HuH-7 (cell line): ENCODE results near the gene CAPRIN1.

Source experiments
- DNase-seq: peaks from one replicate; pipeline ENCODE4 v3.0.0; 2011; ENCODE audit warnings: low spot score

The CAPRIN1 gene

DNA sequence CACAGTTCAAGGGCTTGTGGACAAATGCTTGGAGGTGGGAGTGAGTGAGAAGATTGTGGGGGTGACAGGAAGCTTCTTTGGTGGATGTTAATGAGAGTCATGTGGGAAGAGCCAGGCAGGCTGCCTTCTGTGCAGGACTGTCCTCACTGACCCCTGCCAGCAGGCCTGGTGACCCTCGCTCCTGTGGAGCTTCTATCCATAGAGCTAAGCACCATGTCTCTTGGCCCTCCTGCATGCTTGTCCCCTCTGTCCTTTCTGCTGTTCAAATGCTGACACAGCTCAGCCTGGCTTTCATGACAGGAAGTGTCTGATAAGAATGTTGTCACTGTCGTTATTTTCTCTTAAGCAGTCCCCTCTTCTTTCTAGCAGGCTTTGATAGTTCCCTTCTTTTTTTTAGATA lies 91.5 kb downstream of the CAPRIN1 start:
- no peak for DNase-seq

DNA sequence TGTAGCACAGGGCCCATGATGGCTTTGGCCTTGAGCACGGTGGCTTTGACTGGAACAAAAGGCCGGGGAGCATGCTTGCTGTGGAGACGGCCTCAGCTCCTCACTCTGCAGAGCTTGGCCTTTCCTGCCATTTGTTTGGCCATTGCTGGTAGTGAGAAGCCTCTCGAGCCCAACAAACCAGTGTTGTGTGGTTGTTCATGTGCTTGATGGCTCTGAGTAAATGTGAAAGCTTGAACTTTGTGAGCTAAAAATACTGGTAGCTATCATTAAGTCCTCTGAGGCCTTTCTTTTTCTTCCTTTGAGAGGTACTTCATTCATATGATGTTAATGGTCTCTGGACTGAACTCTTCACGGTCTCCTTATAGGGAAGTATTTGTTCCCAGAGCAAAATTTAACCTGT lies 93.5 kb downstream of the CAPRIN1 start:
- no peak for DNase-seq

DNA sequence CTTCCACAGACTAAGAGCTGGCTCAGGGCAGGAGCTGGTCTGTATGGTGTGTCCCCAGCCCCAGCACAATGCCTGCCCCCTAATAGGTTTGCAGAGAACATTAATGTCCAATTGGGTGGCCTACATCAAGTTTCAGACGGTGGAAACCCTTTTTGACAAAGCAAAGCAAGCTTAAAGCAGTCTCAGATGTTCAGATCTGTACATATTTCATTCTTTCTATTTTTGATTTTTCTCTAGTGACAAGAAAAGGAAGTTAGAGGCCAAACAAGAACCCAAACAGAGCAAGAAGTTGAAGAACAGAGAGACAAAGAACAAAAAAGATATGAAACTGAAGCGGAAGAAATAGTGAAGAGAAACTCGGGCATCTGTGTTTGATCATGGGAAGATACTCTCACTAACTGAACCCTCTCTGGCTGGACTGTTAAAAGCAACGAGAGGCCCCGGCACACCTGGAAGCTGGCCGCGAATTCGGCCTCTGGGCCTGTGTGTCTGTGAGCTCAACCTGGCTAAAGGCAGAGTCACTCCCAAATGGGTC lies 94.4 kb downstream of the CAPRIN1 start:
- no peak for DNase-seq

DNA sequence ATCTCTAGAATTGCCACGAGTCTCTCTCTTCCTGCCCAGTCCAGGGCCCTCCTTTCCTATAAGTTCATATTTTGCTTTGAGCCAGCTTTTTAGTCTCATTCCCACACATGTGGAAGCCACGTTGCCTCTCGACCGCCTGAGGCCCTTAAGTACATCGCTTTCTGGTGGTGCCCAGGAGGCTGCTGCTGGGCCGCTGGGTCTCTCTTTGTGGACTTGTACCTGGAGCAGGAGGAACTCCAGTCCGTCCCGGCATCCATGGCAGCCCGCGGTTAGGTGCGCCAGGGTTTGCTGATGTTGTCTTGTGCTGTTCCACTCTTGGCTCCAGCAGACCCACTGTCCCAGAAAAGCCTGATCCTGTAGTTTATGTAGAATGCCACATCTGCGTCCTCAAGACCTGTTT lies 94.9 kb downstream of the CAPRIN1 start:
- DNase-seq: no peak

DNA sequence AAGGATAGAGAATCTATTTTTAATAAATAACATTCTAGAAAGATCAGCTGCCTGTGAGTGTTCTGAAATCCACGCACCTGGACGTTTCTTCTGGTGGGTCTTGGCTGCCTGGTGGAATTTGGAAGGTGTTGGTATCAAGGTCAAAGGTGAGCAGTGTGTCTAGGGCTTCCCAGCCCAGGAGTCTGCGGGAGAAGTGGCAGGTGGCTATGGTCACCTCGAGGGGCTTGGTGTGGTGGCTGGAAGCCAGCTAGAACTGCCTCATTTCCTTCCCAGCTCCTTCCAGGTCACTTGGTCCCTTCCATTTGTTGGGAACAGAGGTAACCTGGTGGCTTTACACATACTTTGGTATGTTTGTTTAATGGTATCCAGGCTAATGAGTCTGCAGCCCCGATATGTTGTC lies 95.3 kb downstream of the CAPRIN1 start:
- no peak for DNase-seq

DNA sequence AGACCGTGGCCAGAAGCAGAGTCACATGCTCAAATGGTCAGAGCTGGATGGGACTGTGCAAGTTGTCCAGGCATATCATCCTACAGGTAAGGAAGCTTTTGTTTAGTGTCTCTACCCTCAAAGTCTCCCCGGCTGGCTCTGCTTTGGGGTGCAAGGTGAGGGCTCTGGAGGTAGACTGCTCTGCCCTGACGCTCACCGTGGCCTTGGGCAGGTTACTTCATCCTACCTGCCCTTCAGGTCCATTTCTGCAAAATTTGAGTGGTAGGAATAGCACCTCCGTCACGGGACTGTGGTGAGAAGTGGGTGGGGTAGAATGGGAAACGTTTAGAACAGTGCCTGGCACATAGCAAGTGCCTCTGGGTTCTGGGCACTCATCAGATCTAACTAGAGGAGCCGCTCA lies 96.0 kb downstream of the CAPRIN1 start:
- DNase-seq: no peak

DNA sequence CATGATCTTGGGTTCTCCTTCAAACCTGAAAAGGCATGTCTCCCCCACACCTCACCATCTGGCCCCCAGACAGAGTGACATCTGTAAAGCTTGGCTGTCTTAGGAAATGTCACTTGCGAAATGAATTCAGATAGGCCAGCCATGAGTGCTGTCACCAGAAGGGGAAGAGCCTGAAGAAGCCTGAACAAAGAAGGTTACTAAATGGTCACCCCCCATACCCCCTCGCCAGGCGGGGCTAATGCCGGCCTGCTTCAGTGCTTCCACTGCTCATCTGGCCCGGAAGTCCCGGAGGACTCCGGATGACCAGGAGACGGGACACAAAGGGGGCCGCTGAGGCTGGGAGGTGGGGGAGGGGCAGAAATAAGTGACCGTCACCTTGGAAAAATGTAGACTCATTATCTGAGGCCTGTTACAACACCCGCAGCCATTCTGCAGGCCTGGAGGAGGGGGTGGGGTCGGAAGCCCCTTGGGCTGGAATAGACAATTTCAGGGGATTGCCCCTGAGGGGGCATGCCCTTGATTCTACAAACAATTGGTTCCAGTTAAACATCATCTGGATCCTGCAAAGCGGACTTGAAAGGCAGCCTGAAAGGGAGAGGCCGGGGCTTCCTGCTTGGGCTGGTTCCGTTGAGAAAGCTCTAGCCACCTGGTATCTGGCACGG lies 97.1 kb downstream of the CAPRIN1 start:
- no peak for DNase-seq

DNA sequence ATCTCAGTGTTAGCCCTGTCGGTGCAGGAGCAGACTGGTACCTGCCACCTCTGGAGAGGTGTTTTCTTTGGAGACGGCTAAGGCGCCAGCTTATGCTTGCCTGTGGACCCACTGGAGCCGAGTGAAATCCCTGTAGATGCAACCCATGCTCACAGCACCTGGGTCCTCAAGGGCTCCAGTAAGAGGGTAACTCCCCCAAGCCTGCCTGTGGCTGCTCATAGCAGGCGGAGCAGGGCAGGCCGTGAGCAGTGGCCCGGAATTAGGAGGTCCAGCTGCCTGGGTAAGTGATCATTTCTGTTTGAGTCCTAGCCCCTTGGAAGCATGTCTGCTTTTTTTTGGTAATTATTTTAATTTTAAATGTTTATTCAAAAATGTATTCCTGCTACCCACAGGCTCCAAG lies 97.7 kb downstream of the CAPRIN1 start:
- DNase-seq: no peak

DNA sequence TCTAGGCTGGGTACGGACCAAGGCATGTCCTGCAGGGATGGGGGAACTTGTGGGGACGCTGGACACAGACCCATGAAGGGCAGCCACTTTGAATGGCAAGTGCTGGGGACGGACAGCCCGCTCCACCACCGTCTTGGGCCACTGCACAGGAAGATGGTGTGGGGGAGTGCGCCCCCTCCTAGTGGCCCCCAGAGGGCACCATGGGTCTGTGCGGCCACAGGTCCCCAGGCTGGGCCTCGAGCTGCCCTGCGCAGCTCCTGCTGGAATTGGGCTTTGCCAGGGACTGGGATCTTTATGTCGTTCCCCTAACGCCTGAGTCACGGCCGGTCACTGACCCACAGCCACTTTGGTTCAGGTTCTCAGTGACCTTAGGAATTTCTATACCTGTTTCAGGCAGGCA lies 98.3 kb downstream of the CAPRIN1 start:
- no peak for DNase-seq

DNA sequence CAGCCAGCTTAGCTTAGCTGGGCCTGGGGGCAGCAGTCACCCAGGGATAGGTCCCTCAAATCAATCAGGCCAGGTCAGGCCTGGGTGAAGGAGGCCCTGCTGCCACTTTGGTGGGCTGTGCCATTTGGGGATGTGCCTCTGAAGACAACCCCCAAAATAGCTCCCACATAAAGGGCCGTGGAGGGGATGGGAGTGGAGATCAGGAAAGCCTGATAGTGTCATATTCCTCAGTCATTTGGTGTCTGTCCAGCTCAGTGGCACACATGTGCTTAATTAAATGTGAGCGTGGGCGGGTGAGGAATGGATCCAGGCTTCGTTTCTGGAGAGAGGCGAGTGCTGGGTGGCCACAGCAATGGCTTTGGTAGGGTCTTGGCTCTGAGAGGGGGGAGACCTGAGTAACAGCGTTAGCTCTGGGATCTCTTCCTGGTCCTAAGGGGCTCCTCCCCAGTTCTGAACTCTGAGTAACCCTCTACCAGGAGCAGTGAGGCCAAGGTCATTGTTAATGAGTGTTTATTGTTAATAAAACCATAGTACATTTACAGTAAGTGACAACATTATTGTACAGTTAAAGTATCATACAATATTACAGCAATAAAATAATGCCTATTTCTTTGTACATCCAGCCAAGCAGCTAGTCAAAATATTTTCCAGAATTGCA lies 99.1 kb downstream of the CAPRIN1 start:
- DNase-seq: no peak
